GM19193 (cell line): ENCODE data around the gene NKIRAS2.

ENCODE experiments used
- POLR2A ChIP-seq: IDR thresholded peaks from 4 replicates; pipeline ENCODE4 v1.6.1; 2011; ENCODE audit not compliant: insufficient read depth, insufficient read length; ENCODE audit errors: extremely low read depth

NKIRAS2 gene

GRCh38 chr17:42019509-42020404 is at the start of gene NKIRAS2:
TSS of gene NKIRAS2 (plus strand) at chr17:42020090. CDS start at chr17:42021578, 1,488 bp downstream.
- TF ChIP-seq POLR2A, result peak; percentile 83

DNA sequence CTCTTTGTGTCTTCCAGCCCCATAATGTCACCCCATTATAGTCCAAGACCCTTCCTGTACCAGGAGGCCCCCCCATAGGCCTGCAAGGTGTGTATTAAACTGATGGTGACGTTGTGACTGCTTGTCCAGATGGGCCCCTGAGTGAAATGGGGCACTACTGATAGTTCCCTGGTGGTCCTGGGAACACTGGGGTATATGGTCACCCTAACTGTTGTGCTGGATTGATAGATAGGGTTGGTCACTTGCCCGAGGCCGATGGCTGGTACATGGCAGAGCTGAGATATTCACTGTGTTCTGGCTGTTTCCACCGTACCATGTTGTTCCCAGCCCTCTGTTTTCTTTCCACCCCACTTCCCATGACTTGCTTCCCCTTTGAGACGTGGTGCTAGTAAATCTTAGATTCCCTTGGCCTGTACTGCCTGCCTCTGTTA is 49.0 kb upstream of the NKIRAS2 start:
- peak; percentile 17 for TF ChIP-seq POLR2A

DNA sequence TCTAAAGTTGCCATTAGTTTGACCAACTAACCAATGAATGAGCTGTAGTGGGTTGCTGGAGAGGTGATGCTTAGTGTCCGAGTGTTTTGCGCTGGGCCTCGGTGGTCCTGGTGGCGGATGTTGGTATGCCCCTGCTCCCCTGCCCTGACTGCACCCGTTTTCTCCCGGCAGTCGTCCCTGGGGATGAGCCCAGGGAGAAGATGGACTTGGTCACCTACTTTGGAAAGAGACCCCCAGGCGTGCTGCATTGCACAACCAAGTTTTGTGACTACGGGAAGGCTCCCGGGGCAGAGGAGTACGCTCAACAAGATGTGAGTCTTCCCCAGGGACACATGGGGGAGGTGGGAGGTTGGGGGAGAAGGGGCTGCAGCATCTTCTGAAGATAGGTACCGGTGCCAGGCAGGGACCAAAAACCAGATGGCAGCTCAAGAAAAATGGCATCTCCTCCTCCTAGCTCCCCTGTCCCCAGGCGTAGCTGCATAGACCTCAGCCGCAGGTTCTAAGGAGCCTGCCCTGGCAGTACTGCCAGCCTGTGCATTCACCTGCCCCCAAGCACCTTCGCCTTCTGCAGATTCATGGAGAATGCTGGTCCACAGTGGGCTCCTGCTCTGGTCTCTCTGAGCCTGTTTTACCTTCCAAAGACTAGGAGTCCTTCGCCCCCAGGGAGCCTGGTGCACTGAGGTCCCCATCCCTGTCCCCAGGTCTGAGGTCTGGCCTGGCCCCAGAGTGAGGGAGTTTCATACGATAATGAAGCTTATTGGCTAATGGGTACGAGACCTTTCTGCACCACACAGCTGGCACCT is 48.0 kb upstream of the NKIRAS2 start:
- peak; percentile 34 for TF ChIP-seq POLR2A

GRCh38 chr17:41972571-41973407 is 47.1 kb upstream of the NKIRAS2 start:
- TF ChIP-seq POLR2A, result peak; percentile 23

DNA sequence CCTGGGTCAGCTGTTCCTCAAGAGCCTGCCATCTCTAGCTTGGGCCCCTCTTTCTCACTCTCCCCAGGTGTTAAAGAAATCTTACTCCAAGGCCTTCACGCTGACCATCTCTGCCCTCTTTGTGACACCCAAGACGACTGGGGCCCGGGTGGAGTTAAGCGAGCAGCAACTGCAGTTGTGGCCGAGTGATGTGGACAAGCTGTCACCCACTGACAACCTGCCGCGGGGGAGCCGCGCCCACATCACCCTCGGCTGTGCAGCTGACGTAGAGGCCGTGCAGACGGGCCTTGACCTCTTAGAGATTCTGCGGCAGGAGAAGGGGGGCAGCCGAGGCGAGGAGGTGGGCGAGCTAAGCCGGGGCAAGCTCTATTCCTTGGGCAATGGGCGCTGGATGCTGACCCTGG is 46.5 kb upstream of the NKIRAS2 start:
- TF ChIP-seq POLR2A, result peak; percentile 3

DNA sequence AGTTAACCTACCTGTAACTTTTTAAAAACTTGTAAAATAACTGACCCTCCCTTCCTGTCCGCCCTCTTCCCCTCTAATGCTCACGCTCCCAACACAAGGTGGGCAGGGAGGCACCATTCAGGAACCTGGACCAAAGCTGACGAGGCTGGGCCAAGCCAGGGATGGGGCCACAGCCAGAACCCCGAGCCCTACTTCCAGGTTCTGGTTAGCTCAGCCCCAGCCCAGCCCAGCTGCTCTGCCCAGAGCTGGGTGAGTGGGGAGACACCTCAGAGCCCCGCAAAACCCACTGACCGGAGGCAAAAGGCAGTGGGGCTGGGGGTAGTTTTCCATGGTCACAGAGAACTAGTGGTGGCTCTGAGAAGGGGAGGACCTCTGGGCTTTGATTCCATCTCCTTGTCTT is 45.9 kb upstream of the NKIRAS2 start:
- no peak for TF ChIP-seq POLR2A

- no peak for TF ChIP-seq POLR2A
Observed at GRCh38 chr17:41974658-41975057, 45.2 kb upstream of the NKIRAS2 start.

- no peak for TF ChIP-seq POLR2A
Observed at GRCh38 chr17:41975099-41976083, 44.5 kb upstream of the NKIRAS2 start.

GRCh38 chr17:41976142-41976768 is 43.6 kb upstream of the NKIRAS2 start:
- no peak for TF ChIP-seq POLR2A

- TF ChIP-seq POLR2A, result no peak
Observed at GRCh38 chr17:41977991-41978390, 41.9 kb upstream of the NKIRAS2 start.

DNA sequence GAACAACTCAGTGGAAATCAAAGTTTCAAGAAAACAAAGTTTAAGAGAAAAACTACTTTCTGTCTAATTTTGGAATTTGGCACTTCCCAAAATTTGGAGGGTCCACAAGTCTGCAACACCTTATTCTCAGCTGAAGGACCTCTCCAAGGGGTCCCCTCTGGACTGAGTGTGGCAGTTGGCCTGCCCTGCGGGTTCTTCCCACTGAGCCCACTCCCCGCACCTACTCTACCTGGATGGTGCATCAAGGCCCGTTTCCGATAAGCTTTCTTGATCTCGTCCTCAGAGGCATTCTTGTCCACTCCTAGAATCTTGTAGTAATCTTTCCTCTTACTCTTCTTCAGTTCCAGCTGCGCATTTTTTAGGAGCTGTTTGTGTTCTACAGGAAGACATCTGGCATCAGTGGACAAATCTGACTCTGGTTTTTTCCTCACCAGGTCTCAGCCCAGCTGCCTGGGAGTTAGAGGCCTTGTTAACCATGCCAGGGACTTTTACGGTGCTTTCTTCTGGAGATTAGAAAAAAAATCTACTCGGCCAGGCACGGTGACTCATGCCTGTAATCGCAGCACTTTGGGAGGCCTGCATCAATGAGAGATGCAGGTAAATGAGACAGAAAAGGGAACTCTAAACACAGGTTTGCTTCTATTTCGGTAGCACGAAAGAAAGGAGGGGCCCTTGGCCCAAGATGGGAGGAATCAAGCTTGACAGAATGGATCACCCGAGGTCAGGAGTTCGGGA is 37.7 kb upstream of the NKIRAS2 start:
- TF ChIP-seq POLR2A, result no peak

- no peak for TF ChIP-seq POLR2A
Observed at GRCh38 chr17:41984454-41984853, 35.4 kb upstream of the NKIRAS2 start.
